SH-SY5Y (cell line): ENCODE results near the gene ARFGEF3.

ENCODE experiments used
- GATA2 ChIP-seq: IDR thresholded peaks from 2 replicates; pipeline ENCODE4 v1.6.1; 2011; ENCODE audit warnings: mild to moderate bottlenecking, low read depth, low read length
- GATA3 ChIP-seq: IDR thresholded peaks from 2 replicates; pipeline ENCODE4 v1.6.1; 2011; ENCODE audit warnings: low read depth, mild to moderate bottlenecking, low read length, moderate library complexity

DNA sequence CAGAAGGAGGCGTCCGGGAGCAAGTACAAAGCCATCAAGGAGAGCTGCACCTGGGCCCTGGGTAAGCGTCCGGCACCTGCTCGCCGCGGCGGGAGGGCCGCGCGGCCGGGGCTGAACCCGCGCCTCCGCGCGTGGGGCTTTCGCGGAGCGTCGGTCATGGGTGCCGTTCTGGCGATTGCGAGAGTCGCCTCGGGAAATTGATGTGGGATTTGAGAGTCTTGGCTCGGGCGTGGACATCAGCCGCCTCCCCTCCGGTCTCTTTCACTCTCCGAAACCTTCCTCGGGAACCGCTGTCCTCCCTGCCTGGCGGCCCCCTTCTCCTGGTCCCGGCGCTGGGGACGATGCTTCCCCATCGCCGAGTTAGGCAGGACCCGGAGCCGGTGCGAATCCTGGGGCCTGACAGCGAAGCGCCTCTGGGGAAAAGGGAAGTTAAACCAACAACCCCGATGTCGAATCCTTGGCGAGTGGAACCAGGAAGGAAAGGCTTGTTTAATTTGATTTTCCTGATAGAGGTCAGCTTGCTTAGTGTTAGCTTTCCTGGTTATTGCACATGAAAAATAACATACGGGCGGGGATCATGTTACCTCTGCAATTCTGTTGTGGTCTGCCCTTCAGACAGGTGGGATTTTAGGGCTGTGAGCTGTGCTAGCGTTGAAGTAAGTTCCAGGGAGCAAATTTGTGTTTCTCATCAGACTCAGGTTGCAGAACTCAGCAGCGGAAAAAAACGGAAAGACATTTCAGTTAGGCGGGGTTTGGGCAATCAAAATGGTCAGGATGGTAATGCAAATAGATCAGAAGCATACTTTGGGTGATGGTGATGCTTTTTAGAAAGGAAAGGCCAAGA lies 594 bp downstream of the ARFGEF3 start:
- TF ChIP-seq GATA3 (no peak), GATA2 (no peak)
